BJ (cell line): ENCODE measurements around the gene NXPE3. TPM values are rescaled to one million over a fixed set of nuclear protein-coding genes. Genes with fewer than 3 reads are reported as not detected.

Experiments used
- CTCF ChIA-PET: fragments of 350-600 bp; formaldehyde crosslinking; extraction: SDS; loops from one replicate; lab custom pipeline; 2021; ENCODE audit warnings: antibody characterized with exemption, inconsistent platforms; lab: Yijun Ruan, JAX
- POLR2A ChIA-PET: fragments of 300-600 bp; sonication (Branson Sonifier 250); formaldehyde crosslinking; extraction: SDS; loops from one replicate; lab custom pipeline; 2021; ENCODE audit warnings: antibody characterized with exemption; lab: Charles Lee
- DNase-seq: peaks from one replicate; pipeline ENCODE4 v3.0.0-alpha.2; 2011; ENCODE audit warnings: low read depth
- H3K27me3 ChIP-seq: 2 replicates; pipeline ENCODE4 v1.6.0; 2011; ENCODE audit warnings: low read length; ENCODE audit not compliant: control insufficient read depth, insufficient read depth
- H3K36me3 ChIP-seq: 2 replicates; pipeline ENCODE4 v1.5.1; 2011; ENCODE audit warnings: low read length; ENCODE audit not compliant: control insufficient read depth, insufficient read depth
- H3K4me3 ChIP-seq: 2 replicates; pipeline ENCODE4 v1.5.1; 2011; ENCODE audit warnings: low read depth, mild to moderate bottlenecking, control low read depth, low read length
- CTCF ChIP-seq: IDR thresholded peaks from 2 replicates; pipeline ENCODE4 v1.5.1; 2011; ENCODE audit warnings: low read depth, mild to moderate bottlenecking, control low read depth, inconsistent platforms, low read length, moderate library complexity; ENCODE audit not compliant: insufficient read depth
- polyA plus RNA-seq: library from polyadenylated mRNA; depleted of rRNA; stranded (reverse); fragments of >200 nt; gene quantifications from 2 replicates; pipeline ENCODE4 v1.2.3, GENCODE V29; 2011

Gene NXPE3
- polyA plus RNA-seq, 1 experiment, result 30.3 TPM

DNA sequence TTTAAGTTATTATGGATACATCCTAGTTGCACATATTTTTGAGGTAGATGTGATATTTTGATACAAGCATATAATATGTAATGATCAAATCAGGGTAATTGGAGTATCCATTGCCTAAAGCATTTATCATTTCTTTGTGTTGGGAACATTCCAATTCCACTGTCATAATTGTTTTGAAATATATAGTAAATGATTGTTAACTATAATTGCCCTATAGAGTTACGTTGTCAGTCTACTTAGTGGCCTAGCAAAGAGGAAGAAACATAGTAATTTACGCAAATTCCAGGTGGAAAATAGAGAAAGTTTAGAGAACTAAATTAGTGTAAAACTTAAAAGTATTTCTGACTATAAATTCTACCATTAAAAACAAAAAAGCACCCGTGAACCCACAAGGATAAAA lies 24.9 kb downstream of the NXPE3 start:
- Histone ChIP-seq H3K36me3 (peaks cover 2% of the 10 kb centered on the region), H3K4me3 (no peak overlapping the region), H3K27me3 (no peaks in the 10 kb centered on the region)
- ChIA-PET POLR2A (no interaction called here), CTCF (interaction anchor here (1.4 to 4.1 kb wide), 7 partner anchors 9 to 425 kb away, joined by 3 to 46 read pairs (median 11); no protein-coding TSS in a partner anchor)
- DNase-seq, result no peak
- TF ChIP-seq CTCF, result no peak

- ChIA-PET CTCF (interaction anchor here (1.1 to 10.9 kb wide), 4 partner anchors 417 to 730 kb away, joined by 3 to 208 read pairs (median 60); no protein-coding TSS in a partner anchor), POLR2A (interaction anchor here (0.5 kb wide), 1 partner anchor 730 kb away, joined by 3 read pairs; no protein-coding TSS in a partner anchor)
- H3K27me3 ChIP-seq, result no peaks in the 10 kb centered on the region
- no peak for TF ChIP-seq CTCF
- DNase-seq, result no peak
- no peak overlapping the region for H3K4me3 ChIP-seq
- peaks cover 2% of the 10 kb centered on the region for H3K36me3 ChIP-seq
Observed at GRCh38 chr3:101806491-101806890, 27.5 kb downstream of the NXPE3 start.

DNA sequence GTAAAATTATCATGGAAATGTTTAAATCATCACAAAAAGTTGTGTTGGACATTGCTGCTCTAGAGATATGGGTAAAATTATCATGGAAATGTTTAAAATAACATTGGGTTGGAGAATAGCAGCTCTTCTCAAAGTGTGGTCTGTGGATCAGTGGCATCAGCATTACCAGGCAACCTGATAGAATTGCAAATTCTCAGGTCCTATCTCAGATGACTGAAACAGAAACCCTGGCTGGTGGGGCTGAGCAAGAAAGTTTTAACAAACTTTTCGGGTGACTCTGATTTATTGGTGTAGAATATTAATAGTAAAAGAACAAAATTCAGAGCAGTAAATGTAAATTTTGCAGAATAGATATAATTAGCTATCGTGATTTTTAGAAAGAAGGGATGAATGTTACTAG lies 28.9 kb downstream of the NXPE3 start:
- Histone ChIP-seq H3K36me3 (peaks cover 2% of the 10 kb centered on the region), H3K27me3 (no peaks in the 10 kb centered on the region), H3K4me3 (no peak overlapping the region)
- no peak for TF ChIP-seq CTCF
- ChIA-PET POLR2A (interaction anchor here (0.6 kb wide), 1 partner anchor 453 kb away, joined by 3 read pairs; no protein-coding TSS in a partner anchor), CTCF (interaction anchor here (1.2 to 10.9 kb wide), 6 partner anchors 15 to 728 kb away, joined by 3 to 208 read pairs (median 6); no protein-coding TSS in a partner anchor)
- DNase-seq, result no peak

- TF ChIP-seq CTCF, result peak; percentile 59
- H3K4me3 ChIP-seq, result no peak overlapping the region
- DNase-seq, result no peak
- CTCF ChIA-PET, result interaction anchor here (0.6 to 10.9 kb wide), 17 partner anchors 8 to 740 kb away, joined by 3 to 208 read pairs (median 4); no protein-coding TSS in a partner anchor
- peaks cover 2% of the 10 kb centered on the region for H3K36me3 ChIP-seq
- H3K27me3 ChIP-seq, result no peaks in the 10 kb centered on the region
- POLR2A ChIA-PET, result interaction anchor here (0.6 kb wide), 1 partner anchor 41 kb away, joined by 5 read pairs; no protein-coding TSS in a partner anchor
Observed at GRCh38 chr3:101809178-101810021, 30.4 kb downstream of the NXPE3 start.

DNA sequence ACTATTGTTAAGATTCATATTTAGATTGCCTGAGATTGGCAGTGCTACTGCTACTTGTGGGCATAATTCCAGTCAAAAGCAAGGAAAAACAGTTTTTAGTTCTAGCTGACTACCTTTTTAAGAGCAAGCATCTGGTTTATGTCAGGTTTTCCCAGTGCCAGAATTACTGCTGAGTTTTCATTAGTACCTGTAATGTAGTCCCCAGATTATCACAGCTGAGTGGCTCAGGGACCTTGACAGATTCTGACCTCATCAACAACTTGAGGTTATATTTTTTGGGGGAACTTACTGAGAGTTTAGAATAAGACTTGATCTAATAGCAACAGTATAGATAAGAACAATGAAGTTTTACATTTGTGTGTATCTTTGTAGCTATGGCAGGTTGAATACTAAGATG lies 31.0 kb downstream of the NXPE3 start:
- DNase-seq, result no peak
- no peak overlapping the region for H3K4me3 ChIP-seq
- POLR2A ChIA-PET, result no interaction called here
- CTCF ChIA-PET, result interaction anchor here (0.6 to 10.9 kb wide), 13 partner anchors 8 to 739 kb away, joined by 3 to 208 read pairs (median 3); no protein-coding TSS in a partner anchor
- no peak for TF ChIP-seq CTCF
- H3K36me3 ChIP-seq, result peaks cover 2% of the 10 kb centered on the region
- no peaks in the 10 kb centered on the region for H3K27me3 ChIP-seq
